Activated T-cell treated with anti-CD3 and anti-CD28 coated beads, Interleukin-2, amount 50 U/mL, for 4 hours (primary cell): Measurements from ENCODE around the gene MAST4. TPM values are rescaled to one million over a fixed set of nuclear protein-coding genes. Genes with fewer than 3 reads are reported as not detected.

Experiments used
- ATAC-seq, 2 donors: fragments of 200-7000 bp; cut with Tn5 transposase; one replicate each; pipeline ENCODE4 v1.10.0; 2021
- DNase-seq: peaks from one replicate; pipeline ENCODE4 v3.0.0-alpha.2; 2020
- H3K27me3 Mint-ChIP-seq: one replicate; pipeline ENCODE4 v1.8.0; 2021; ENCODE audit warnings: low read depth, mixed read lengths
- H3K36me3 Mint-ChIP-seq: one replicate; pipeline ENCODE4 v1.8.0; 2022; ENCODE audit warnings: mixed read lengths; ENCODE audit not compliant: insufficient read depth
- H3K4me1 Mint-ChIP-seq: one replicate; pipeline ENCODE4 v1.8.0; 2021; ENCODE audit warnings: low read depth, mixed read lengths
- H3K4me3 Mint-ChIP-seq: one replicate; pipeline ENCODE4 v1.8.0; 2021; ENCODE audit warnings: mild to moderate bottlenecking, moderate library complexity, mixed read lengths
- H3K9me3 Mint-ChIP-seq: one replicate; pipeline ENCODE4 v1.8.0; 2021; ENCODE audit warnings: mixed read lengths
- total RNA-seq, 3 donors: library from RNA; stranded (reverse); gene quantifications; one replicate each; pipeline ENCODE4 v1.2.1, GENCODE V29; 2021

Gene MAST4
- total RNA-seq, 3 donors from 2014 or later, result 9.5 to 16.5 (median 15.5) TPM

GRCh38 chr5:67187006-67187715 lies 591.0 kb downstream of the MAST4 start:
- no peaks in the 10 kb centered on the region for H3K36me3 Mint-ChIP-seq
- no peaks in the 10 kb centered on the region for H3K27me3 Mint-ChIP-seq
- H3K4me1 Mint-ChIP-seq, result peaks cover 58% of the 10 kb centered on the region
- peak overlapping the region; percentile 5 for H3K4me3 Mint-ChIP-seq
- DNase-seq, result no peak
- H3K9me3 Mint-ChIP-seq, result no peaks in the 10 kb centered on the region
- no peak for ATAC-seq

- no peaks in the 10 kb centered on the region for H3K27me3 Mint-ChIP-seq
- no peaks in the 10 kb centered on the region for H3K9me3 Mint-ChIP-seq
- no peak overlapping the region for H3K4me3 Mint-ChIP-seq
- no peak for DNase-seq
- peaks cover 50% of the 10 kb centered on the region for H3K4me1 Mint-ChIP-seq
- peaks cover 2% of the 10 kb centered on the region for H3K36me3 Mint-ChIP-seq
- ATAC-seq, result peak in 1 of 2 donors; percentile 37
Observed at GRCh38 chr5:67188274-67189078, 592.3 kb downstream of the MAST4 start.

DNA sequence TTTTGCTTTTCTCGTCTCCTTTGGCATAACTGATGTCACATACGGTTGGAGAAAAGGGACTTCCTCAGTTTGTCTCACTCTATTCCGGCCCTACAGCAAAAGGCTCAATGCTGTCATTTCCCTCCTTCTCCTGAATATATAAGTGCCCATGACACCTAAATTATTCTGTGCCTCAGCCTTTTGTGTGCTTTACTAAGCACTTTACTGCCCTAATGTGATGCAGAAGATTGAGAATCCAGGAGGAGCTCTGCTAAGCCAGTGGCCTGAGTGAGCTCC lies 592.8 kb downstream of the MAST4 start:
- Mint-ChIP-seq H3K9me3 (no peaks in the 10 kb centered on the region), H3K4me3 (no peak overlapping the region), H3K27me3 (no peaks in the 10 kb centered on the region), H3K36me3 (peaks cover 2% of the 10 kb centered on the region), H3K4me1 (peaks cover 50% of the 10 kb centered on the region)
- DNase-seq (no peak), ATAC-seq (no peak)

DNA sequence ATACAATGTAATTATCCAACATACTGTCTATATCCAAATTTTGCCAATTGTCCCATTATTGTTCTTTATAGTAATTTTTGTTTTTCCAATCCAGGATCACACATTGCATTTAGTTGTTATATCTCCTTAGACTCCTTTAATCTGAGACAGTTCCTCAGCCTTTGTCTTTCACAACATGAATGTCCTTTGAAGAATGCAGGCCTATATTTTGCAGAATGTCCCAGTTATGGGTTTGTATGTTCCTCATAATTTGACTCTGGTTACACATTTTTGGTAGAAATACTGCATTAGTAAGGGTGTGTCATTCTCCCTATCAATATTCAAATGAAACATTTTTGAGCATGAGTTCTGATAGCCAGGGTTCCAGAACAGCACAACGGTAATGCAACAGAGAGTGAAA lies 593.7 kb downstream of the MAST4 start:
- Mint-ChIP-seq H3K27me3 (no peaks in the 10 kb centered on the region), H3K4me1 (peaks cover 54% of the 10 kb centered on the region), H3K36me3 (peaks cover 2% of the 10 kb centered on the region), H3K4me3 (no peak overlapping the region), H3K9me3 (no peaks in the 10 kb centered on the region)
- DNase-seq (no peak), ATAC-seq (no peak)

DNA sequence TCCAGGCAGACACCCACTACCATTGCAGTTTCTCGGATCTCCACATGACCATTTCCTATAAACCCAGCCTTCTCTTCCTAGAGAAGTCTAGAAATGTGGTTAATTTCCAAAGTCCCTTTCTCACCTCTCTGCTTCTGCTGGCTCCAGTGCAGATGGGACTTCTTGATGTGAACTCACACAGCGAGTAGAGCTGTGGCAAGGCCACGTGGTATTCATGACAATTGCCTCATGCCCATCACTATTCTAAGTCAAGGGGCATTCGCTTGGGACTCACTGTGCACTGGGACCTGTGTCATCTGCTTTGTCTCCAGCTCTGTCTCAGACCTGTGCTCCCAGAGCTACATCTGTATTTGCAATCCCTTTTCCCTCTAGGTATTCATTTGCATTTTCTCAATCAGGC lies 594.2 kb downstream of the MAST4 start:
- ATAC-seq (no peak), DNase-seq (no peak)
- peaks cover 2% of the 10 kb centered on the region for H3K36me3 Mint-ChIP-seq
- peaks cover 52% of the 10 kb centered on the region for H3K4me1 Mint-ChIP-seq
- H3K4me3 Mint-ChIP-seq, result no peak overlapping the region
- no peaks in the 10 kb centered on the region for H3K27me3 Mint-ChIP-seq
- no peaks in the 10 kb centered on the region for H3K9me3 Mint-ChIP-seq

DNA sequence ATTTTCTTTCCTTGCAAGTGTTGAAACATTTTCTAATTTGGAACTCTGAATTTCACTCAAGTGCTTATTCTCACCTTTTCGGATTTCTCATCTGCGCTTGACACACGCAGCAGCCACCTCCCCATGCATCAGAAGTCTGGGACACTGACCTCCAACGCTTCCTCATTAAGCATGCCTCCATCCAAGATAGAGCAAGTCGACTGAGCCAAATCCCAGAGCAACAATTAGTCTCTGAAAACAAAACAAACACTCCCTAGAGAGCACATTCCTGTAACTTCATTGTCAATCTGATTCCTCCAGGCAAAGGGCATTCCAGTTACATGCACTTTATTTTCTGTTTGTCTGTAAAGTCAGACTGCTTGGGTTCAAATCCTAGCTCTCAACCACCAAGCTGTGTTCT lies 594.7 kb downstream of the MAST4 start:
- no peak for ATAC-seq
- Mint-ChIP-seq H3K36me3 (peaks cover 2% of the 10 kb centered on the region), H3K4me3 (no peak overlapping the region), H3K4me1 (peaks cover 54% of the 10 kb centered on the region), H3K9me3 (no peaks in the 10 kb centered on the region), H3K27me3 (no peaks in the 10 kb centered on the region)
- no peak for DNase-seq

- H3K36me3 Mint-ChIP-seq, result peaks cover 2% of the 10 kb centered on the region
- no peak for ATAC-seq
- no peaks in the 10 kb centered on the region for H3K9me3 Mint-ChIP-seq
- H3K4me3 Mint-ChIP-seq, result no peak overlapping the region
- H3K4me1 Mint-ChIP-seq, result peaks cover 48% of the 10 kb centered on the region
- no peak for DNase-seq
- H3K27me3 Mint-ChIP-seq, result no peaks in the 10 kb centered on the region
Observed at GRCh38 chr5:67192719-67193438, 596.7 kb downstream of the MAST4 start.

DNA sequence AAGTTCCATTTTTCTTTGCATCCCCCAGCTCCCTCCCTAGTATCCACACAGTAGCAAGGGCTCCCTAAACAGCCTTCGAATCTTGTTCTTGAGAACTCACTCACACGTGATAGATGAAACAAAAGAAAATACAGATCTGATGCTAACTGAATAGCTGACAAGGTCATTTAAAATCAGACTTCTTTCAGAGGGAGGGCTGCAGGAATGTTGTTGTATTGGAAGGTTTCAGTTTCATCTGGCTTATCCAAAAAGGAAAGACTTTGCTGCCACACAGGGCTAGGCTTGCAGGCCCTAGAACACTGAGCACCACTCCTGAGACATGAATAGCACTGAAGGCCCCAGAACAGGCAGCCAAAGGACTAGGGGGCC lies 597.2 kb downstream of the MAST4 start:
- H3K9me3 Mint-ChIP-seq, result peaks cover 5% of the 10 kb centered on the region
- peaks cover 2% of the 10 kb centered on the region for H3K36me3 Mint-ChIP-seq
- H3K27me3 Mint-ChIP-seq, result no peaks in the 10 kb centered on the region
- ATAC-seq (no peak), DNase-seq (no peak)
- H3K4me3 Mint-ChIP-seq, result no peak overlapping the region
- H3K4me1 Mint-ChIP-seq, result peaks cover 48% of the 10 kb centered on the region

GRCh38 chr5:67194166-67194565 lies 598.0 kb downstream of the MAST4 start:
- H3K27me3 Mint-ChIP-seq, result no peaks in the 10 kb centered on the region
- peak overlapping the region; percentile 13 for H3K4me3 Mint-ChIP-seq
- peaks cover 48% of the 10 kb centered on the region for H3K4me1 Mint-ChIP-seq
- DNase-seq, result no peak
- H3K9me3 Mint-ChIP-seq, result peaks cover 6% of the 10 kb centered on the region
- H3K36me3 Mint-ChIP-seq, result peaks cover 2% of the 10 kb centered on the region
- no peak for ATAC-seq

DNA sequence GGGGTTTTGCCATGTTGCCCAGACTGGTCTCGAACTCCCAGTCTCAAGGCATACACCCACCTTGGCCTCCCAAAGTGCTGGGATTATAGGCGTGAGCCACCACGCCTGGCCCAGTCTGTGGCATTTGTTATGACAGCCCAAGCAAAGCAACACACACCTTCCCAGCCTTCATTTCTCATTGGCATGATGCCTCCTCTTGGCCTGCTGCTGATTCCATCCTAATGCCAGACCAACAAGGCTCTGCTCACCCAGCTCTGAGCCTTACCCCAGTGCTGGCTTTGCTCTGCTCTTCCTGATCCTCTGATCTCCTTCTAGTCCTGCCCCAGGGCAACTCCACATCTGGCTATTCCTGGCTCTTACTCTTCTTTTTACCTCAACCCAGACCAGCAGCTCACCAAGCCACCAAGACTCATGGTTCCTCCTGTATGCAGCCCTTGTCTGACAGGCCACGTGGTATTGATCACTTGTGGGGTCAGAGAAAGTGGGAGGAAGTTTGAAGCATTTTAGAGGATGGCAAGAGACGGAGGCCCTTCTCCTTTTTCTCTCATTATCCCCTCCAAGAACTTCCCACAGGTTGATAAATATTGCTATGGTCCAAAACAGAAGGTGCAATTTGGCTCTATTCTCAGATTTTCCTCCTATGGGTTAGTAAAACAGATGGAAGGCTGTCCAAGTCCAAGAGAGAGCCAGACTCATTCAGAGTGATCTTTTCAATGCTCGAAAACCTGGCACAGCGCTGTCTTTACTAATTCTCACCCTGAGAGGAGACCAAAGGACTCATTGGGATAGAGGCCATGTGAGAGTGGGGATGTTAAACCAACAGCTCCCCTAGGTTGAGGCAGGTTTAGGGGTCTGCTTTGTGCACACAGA lies 599.4 kb downstream of the MAST4 start:
- Mint-ChIP-seq H3K9me3 (peaks cover 8% of the 10 kb centered on the region), H3K27me3 (no peaks in the 10 kb centered on the region), H3K4me1 (peaks cover 49% of the 10 kb centered on the region), H3K4me3 (peak overlapping the region; percentile 63), H3K36me3 (peaks cover 2% of the 10 kb centered on the region)
- no peak for ATAC-seq
- DNase-seq, result no peak

DNA sequence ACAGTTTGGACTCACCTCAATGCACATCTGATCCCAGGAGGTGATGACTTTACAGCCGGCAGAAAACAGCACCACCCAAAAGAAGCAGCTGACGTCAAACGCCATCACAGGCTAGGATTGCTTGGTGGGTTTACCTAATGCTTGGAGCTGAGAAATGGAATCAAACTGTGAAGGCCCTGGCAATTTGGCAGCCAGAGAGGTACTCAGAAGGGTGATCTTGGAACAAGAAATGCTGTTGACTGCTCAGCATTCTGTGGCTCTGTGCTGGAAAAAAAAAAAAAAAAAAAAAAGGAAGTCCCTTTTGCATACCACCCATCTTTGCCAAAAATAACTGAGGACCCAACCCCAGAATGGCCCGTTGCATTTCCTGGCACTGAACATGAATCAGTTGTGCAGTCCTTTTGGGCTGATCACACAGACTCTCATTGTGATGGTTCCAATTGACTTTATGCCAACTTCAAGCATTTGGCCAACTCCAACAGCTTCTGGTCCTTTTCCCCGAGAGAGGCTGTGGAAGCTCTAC lies 600.4 kb downstream of the MAST4 start, which contains the start of gene CD180:
Gene CD180, minus strand, starts transcription at position 263 of the 523 bp plus-strand sequence. Its CDS starts 158 bp downstream, at position 105.
- H3K4me3 Mint-ChIP-seq, result peak within 1 kb of the TSS; percentile 63

GRCh38 chr5:67197536-67197935 lies 601.3 kb downstream of the MAST4 start:
- no peak for ATAC-seq
- Mint-ChIP-seq H3K4me3 (no peak overlapping the region), H3K4me1 (peaks cover 56% of the 10 kb centered on the region), H3K36me3 (no peaks in the 10 kb centered on the region), H3K9me3 (peaks cover 8% of the 10 kb centered on the region), H3K27me3 (no peaks in the 10 kb centered on the region)
- no peak for DNase-seq

More for the DNA sequence above, 600.4 kb downstream of the MAST4 start, which contains the start of gene CD180:
- no peaks in the 10 kb centered on the region for H3K27me3 Mint-ChIP-seq
- DNase-seq (no peak), ATAC-seq (no peak)
- H3K4me1 Mint-ChIP-seq, result peaks cover 54% of the 10 kb centered on the region
- H3K9me3 Mint-ChIP-seq, result peaks cover 8% of the 10 kb centered on the region
- peaks cover 2% of the 10 kb centered on the region for H3K36me3 Mint-ChIP-seq

GRCh38 chr5:67198917-67199316 lies 602.7 kb downstream of the MAST4 start:
- no peak overlapping the region for H3K4me3 Mint-ChIP-seq
- DNase-seq (no peak), ATAC-seq (no peak)
- H3K27me3 Mint-ChIP-seq, result no peaks in the 10 kb centered on the region
- H3K9me3 Mint-ChIP-seq, result peaks cover 8% of the 10 kb centered on the region
- H3K36me3 Mint-ChIP-seq, result no peaks in the 10 kb centered on the region
- peaks cover 65% of the 10 kb centered on the region for H3K4me1 Mint-ChIP-seq

GRCh38 chr5:67199859-67200258 lies 603.7 kb downstream of the MAST4 start:
- Mint-ChIP-seq H3K27me3 (no peaks in the 10 kb centered on the region), H3K4me1 (peaks cover 71% of the 10 kb centered on the region), H3K36me3 (no peaks in the 10 kb centered on the region), H3K9me3 (peaks cover 8% of the 10 kb centered on the region), H3K4me3 (no peak overlapping the region)
- ATAC-seq (no peak), DNase-seq (no peak)
